KG1 (cell line): ENCODE measurements around the gene PDK1.
"Not testable (repeated sequence)": the region's sequence is repeated elsewhere in the genome, so short reads cannot be mapped to it uniquely, and the experiment has no call there.

Source experiments
- DNase-seq: peaks from one replicate; lab custom pipeline; 2025; lab: John Stamatoyannopoulos, UW

Gene PDK1

DNA sequence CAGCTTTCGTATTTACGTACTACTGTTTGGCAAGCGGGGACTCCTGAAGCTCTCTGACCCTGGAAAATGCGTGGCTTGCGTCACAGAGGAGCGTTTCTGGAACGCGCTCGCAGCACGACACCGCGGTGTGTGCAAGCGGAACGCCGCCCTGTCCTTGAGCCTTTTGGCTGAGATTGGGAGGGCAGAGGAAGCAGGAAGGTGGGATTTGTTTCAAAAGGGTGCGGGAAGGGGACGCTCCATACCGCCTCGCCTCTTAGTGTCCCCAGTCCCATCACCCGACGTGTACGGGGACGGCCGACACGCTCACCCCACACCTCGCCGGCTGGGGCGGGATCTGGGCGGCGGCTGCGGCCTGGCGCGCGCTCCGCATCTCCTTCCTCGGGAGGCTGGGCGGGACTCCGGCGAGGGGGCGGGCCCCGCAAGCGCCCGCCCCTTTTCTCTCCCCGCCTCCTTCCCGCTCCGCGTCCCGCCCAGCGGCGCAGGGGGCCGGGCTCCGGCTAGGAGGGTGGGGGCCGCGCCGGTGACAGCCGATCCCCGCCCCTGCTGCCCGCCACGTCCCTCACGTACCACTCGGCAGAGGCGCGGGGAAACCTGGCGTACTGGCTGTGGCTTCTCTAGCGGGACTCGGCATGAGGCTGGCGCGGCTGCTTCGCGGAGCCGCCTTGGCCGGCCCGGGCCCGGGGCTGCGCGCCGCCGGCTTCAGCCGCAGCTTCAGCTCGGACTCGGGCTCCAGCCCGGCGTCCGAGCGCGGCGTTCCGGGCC lies at the start of gene PDK1:
TSS of gene PDK1 (plus strand) at position 569 of the 762 bp plus-strand sequence. CDS start at position 630, 61 bp downstream.
- peak; percentile 94 for DNase-seq

GRCh38 chr2:172507199-172507598 lies 48.7 kb upstream of the PDK1 start:
- DNase-seq = no peak

DNA sequence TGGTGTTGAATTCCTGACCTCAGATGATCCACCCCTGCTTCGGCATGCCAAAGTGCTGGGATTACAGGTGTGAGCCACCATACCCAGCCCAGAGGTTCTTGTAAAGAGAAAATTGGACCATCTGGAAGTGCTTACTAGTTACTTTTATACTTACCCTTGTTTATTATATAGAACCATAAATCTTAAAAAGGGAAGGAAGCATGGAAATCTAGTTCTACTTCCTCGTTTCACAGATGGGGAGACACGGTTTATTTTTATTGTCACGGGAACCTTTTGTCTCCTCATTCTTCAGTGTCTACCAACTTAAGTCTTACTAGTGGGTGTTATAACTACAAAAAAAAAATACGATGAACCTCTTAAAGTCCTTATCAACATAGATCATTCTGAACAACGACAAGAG lies 45.8 kb upstream of the PDK1 start:
- no peak for DNase-seq

GRCh38 chr2:172510548-172510947 lies 45.3 kb upstream of the PDK1 start:
- DNase-seq = no peak

DNA sequence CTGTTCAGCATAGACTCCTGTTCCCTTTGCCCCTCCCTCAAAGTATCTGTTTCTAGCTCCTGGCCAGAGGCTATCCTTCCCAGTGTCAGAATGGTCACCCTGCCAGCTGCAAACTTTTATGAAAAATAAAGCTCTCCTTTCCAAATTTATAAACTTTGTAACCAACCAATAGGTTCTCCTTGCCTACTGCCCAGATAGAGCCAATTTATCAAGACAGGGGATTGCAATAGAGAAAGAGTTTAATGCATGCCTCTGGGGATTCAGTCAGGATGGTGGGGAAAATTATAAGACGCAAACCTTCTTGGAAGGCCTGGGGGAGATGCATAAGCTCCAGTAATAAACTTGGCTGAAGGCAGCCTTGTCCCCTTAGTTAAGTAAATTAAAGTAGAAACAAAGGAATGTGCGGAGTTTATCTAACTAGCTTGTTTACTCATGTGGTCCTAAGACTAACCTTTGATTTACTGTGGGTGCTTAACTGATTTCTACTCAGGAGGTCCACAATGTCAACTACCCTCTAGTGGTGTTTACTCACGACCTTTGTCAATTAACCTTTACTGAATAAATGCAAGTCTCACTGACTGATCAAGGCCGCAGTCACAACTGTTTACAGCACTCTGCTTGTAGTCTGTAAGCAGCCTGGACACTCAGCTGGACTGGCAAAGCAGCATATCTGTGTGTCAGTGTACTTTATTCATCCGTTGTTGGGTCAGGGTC lies 42.9 kb upstream of the PDK1 start:
- DNase-seq = no peak

GRCh38 chr2:172513524-172513900 lies 42.4 kb upstream of the PDK1 start:
- no peak for DNase-seq

DNA sequence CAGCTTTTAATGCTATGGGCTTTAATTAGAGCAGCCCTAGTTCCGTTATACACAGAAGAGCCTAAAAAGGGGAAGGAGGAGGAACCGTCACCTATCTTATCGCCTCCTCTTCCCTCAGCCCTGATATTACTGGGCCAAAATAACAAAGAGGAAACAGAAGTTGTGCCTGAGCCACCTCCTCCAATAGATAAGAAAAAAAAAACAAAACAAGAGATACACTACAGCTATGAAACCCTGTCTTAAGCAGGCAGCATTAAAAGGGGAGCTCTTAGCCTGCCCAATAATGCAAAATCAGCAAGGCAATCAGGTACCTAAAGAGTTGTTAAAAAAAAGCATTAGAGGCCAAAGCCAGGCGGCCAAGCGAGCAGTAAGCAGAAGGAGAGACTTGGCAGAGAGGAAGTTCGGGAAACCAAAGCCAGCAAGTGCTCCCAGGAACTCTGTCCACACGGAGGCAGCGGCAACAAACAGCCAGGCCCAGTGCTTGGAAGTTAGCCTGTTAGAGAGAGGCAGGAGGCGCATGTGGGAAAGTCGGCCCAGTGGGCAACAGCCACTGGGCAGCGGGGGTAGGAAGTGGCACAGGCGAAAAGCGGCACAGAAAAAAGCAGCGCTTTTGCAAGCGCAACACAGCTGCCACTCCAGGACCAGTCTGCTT lies 41.8 kb upstream of the PDK1 start:
- DNase-seq = peak; percentile 38

GRCh38 chr2:172516299-172516698 lies 39.6 kb upstream of the PDK1 start:
- DNase-seq = no peak

DNA sequence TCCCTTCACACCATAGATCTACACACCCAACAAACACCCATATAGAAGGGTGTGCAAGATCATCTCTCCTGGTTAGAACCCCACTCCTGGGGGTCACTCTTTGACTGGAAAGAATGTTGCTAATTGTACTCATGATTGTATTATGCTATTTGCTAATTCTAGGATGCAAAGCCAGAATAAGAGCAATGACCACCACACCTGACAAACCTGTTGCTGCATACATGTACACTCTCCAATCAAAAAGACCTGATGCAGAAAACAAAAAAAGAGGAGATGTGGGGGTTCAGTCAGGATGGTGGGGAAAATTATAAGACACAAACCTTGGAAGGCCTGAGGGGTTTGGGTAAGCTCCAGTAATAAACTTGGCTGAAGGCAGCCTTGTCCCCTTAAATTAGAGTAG lies 36.9 kb upstream of the PDK1 start:
- no peak for DNase-seq

DNA sequence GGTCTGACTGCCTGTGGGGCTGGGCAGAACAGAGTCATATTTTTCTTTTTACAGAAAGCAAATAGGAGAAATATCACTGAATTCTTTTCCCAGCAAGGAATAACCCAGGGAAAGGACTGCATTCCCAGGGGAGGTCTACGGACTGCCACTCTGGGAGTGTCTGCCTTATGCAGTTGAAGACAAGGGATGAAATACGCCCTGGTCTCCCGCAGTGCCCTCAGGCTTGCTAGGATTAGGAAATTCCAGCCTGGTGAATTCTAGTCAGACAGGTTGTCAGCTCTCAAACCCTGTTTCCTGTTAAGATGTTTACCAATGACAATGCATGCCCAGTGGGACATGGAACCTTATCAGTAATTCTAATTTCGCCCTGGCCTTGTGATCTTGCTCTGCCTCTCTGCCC lies 30.3 kb upstream of the PDK1 start:
- DNase-seq = no peak

DNA sequence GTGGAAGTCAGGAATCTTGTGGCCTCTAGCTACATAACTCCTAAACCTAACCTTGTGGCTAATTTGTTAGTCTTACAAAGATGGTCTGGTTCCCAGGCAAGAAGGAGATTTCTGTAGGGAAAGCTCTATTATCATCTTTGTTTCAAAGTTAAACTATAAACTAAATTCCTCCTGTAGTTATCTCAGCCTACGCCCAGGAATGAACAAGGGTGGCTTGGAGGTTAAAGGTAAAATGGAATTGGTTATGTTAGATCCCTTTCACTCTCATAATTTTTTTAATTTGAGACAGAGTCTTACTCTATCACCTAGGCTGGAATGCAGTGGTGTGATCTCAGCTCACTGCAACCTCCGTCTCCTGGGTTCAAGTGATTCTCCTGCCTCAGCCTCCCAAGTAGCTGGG lies 24.6 kb upstream of the PDK1 start:
- no peak for DNase-seq

- DNase-seq = not testable (repeated sequence)
Measured at GRCh38 chr2:172532461-172532860, 23.4 kb upstream of the PDK1 start.

GRCh38 chr2:172533687-172534086 lies 22.2 kb upstream of the PDK1 start:
- no peak for DNase-seq

DNA sequence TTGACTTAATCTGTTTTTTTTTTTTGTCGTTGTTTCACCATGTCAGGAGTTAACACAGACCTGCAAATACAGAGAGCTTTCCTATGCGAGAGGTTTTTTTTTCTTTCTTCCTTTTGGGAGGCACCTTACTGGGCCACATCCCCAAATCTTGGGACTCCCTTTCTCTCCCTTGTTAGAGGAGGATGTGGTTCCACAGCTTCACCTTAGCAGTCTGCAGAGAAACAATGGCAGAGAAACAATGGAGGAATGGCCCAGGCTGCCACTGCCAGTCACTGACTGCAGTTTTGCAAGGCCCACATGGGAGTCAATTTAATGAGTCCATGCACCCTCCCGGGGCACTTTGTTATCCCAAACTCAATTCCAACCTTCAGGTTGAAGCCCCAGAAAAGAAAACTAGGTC lies 20.8 kb upstream of the PDK1 start:
- DNase-seq = no peak

DNA sequence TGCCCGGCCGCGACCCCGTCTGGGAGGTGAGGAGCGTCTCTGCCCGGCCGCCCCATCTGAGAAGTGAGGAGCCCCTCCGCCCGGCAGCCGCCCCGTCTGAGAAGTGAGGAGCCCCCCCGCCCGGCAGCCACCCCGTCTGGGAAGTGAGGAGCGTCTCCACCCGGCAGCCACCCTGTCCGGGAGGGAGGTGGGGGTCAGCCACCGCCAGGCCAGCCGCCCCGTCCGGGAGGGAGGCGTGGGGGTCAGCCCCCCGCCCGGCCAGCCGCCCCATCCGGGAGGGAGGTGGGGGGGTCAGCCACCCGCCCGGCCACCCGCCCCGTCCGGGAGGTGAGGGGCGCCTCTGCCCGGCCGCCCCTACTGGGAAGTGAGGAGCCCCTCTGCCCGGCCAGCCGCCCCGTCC lies 18.0 kb upstream of the PDK1 start:
- DNase-seq = not testable (repeated sequence)

GRCh38 chr2:172539767-172540166 lies 16.1 kb upstream of the PDK1 start:
- no peak for DNase-seq

DNA sequence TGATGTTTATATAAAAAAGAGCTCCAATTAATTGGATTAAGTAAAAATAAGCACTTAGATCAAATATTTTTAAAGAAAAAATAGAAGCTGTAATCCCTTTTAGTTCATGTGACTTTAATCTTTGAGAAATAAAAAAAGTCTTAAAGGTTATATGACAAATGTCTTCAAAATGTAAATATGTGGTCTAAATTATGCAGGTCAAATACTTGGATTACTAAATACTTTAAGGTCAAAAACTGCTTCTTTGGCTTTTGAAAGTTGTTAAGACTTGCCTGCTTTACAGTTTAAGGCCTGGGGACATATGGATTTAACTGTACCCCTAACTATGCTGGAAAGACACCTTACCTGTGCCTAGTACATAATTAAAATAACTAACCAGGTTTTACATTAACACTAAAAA lies 15.5 kb upstream of the PDK1 start:
- DNase-seq = no peak

- no peak for DNase-seq
Measured at GRCh38 chr2:172545408-172546075, 10.3 kb upstream of the PDK1 start.

- DNase-seq = no peak
Measured at GRCh38 chr2:172549131-172549530, 6.8 kb upstream of the PDK1 start.

- DNase-seq = not testable (repeated sequence)
Measured at GRCh38 chr2:172549802-172550201, 6.1 kb upstream of the PDK1 start.

DNA sequence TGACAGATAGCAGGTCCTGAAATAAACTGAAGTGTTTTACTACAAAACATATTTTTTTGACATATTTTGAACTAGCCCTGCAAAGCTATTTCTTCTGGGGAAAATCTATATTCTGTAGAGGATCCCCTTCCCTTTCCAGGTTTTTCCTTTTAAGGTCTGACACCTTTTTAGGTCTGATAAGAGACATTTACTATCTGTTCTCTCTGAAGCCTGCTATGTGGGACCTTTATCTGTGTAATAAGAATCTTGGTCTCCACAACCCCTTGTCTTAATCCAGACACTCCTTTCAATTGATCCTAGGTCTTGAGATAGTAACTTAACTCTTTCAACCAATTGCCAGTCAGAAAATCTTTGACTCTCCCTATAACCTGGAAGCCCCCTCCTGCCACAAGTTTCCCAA lies 5.5 kb upstream of the PDK1 start:
- no peak for DNase-seq

DNA sequence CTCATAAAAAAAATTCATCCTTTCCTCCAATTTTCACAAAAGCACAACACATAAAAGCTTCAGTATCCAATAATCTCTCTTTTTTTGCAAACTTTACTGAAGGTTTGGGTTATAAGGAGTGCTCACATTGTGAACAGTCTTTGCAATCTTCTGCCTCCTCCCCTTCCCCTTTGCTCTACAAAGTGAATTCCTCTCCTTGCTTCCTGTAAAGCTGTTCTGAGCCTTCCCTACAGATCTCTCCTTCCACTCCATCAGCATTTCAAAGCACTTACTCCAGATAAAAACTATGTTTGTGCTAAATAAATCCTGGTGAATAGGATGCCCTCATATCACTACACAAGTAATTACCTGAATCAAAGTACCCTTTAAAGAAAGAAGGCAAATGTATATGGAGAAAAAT lies 4.6 kb upstream of the PDK1 start:
- DNase-seq = no peak
